Suppressor macrophage treated with lipopolysaccharide for 1 hour (primary cell): Measurements from ENCODE around the gene RRM1.

Experiments used
- DNase-seq, 3 donors: peaks; one replicate each; pipeline ENCODE4 v3.0.0-alpha.2; 2020 to 2022

RRM1 gene

GRCh38 chr11:4187055-4187988, 92.7 kb downstream of the RRM1 start:
- peak; percentile 84 to 93 (median 92) for DNase-seq
